IMR-90 (cell line): ENCODE results near the gene SPECC1L.

ENCODE experiments used
- BHLHE40 ChIP-seq: fragments of 150-350 bp; IDR thresholded peaks from 2 replicates; pipeline ENCODE4 v1.6.1; 2016; ENCODE audit warnings: mild to moderate bottlenecking, low read depth, low read length
- CEBPB ChIP-seq: IDR thresholded peaks from 2 replicates; pipeline ENCODE4 v1.6.1; 2012; ENCODE audit warnings: low read depth, low read length, improper control_type of control experiment
- CHD1 ChIP-seq: IDR thresholded peaks from 2 replicates; pipeline ENCODE4 v1.6.1; 2012; ENCODE audit warnings: low read depth, low read length, improper control_type of control experiment
- FOS ChIP-seq: fragments of 150-350 bp; IDR thresholded peaks from 2 replicates; pipeline ENCODE4 v1.6.1; 2016; ENCODE audit warnings: low read depth, low read length
- MAFK ChIP-seq: IDR thresholded peaks from 2 replicates; pipeline ENCODE4 v1.6.1; 2012; ENCODE audit warnings: low read depth, low read length, improper control_type of control experiment
- MAZ ChIP-seq: IDR thresholded peaks from 2 replicates; pipeline ENCODE4 v1.6.1; 2012; ENCODE audit warnings: low read depth, mild to moderate bottlenecking, low read length, improper control_type of control experiment, moderate library complexity, borderline replicate concordance
- POLR2A ChIP-seq: IDR thresholded peaks from 2 replicates; pipeline ENCODE4 v1.6.1; 2012; ENCODE audit warnings: mild to moderate bottlenecking, low read depth, low read length
- RAD21 ChIP-seq: IDR thresholded peaks from 2 replicates; pipeline ENCODE4 v1.6.1; 2012; ENCODE audit warnings: low read length, improper control_type of control experiment
- RFX5 ChIP-seq: IDR thresholded peaks from 2 replicates; pipeline ENCODE4 v1.8.0; 2012; ENCODE audit warnings: low read depth, mild to moderate bottlenecking, low read length, moderate library complexity
- SMC3 ChIP-seq: fragments of 150-350 bp; IDR thresholded peaks from 2 replicates; pipeline ENCODE4 v1.6.1; 2016; ENCODE audit warnings: low read depth, mild to moderate bottlenecking, antibody characterized with exemption, low read length, moderate library complexity
- TF ChIP-seq, protein P1 (sequence below): conservative IDR thresholded peaks from 2 replicates; pipeline ENCODE4 v1.5.1; 2012; ENCODE audit warnings: mild to moderate bottlenecking, low read depth, low read length, improper control_type of control experiment
- TF ChIP-seq, protein P2 (sequence below): fragments of 150-350 bp; IDR thresholded peaks from 2 replicates; pipeline ENCODE4 v1.6.1; 2017; ENCODE audit warnings: mild to moderate bottlenecking, antibody characterized with exemption, low read length, low read depth
- TF ChIP-seq, protein P3 (sequence below): fragments of 150-350 bp; IDR thresholded peaks from 2 replicates; pipeline ENCODE4 v1.6.1; 2016; ENCODE audit warnings: low read depth, mild to moderate bottlenecking, low read length, moderate library complexity, borderline replicate concordance

DNA sequence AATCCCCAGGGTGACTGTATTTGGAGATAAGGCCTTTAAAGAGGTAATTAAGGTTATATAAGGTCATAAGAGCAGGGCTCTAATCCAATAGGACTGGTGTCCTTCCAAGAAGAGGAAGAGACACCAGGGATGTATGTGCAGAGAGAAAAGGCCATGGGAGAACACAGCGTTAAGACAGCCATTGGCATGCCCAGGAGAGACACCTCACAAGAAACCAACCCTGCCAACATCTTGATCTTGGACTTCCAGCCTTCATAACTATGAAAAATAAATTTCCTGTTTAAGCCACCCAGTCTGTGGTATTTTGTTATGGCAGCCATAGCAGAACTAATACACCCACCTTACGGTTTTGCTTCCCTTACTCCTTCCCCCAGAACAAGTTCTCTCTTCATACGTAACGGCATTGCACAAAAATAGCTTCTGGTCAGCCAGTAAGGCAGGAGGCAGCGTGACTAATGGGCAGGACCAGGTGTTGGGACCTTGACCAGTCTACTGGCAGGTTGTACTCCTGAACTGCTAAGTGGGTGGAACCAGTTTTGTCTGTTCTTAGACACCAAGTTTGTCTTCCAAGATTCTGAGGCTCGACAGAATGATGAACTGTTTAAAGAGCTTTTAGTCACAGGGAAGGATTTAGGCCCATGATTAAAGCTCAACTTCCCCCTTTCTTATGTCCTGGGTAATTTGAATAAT is 192.6 kb downstream of the SPECC1L start:
- no peak for TF ChIP-seq POLR2A
- TF ChIP-seq, protein P1, sequence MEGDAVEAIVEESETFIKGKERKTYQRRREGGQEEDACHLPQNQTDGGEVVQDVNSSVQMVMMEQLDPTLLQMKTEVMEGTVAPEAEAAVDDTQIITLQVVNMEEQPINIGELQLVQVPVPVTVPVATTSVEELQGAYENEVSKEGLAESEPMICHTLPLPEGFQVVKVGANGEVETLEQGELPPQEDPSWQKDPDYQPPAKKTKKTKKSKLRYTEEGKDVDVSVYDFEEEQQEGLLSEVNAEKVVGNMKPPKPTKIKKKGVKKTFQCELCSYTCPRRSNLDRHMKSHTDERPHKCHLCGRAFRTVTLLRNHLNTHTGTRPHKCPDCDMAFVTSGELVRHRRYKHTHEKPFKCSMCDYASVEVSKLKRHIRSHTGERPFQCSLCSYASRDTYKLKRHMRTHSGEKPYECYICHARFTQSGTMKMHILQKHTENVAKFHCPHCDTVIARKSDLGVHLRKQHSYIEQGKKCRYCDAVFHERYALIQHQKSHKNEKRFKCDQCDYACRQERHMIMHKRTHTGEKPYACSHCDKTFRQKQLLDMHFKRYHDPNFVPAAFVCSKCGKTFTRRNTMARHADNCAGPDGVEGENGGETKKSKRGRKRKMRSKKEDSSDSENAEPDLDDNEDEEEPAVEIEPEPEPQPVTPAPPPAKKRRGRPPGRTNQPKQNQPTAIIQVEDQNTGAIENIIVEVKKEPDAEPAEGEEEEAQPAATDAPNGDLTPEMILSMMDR, result no peak
- TF ChIP-seq RFX5, result no peak
- TF ChIP-seq FOS, result no peak
- TF ChIP-seq, protein P2, sequence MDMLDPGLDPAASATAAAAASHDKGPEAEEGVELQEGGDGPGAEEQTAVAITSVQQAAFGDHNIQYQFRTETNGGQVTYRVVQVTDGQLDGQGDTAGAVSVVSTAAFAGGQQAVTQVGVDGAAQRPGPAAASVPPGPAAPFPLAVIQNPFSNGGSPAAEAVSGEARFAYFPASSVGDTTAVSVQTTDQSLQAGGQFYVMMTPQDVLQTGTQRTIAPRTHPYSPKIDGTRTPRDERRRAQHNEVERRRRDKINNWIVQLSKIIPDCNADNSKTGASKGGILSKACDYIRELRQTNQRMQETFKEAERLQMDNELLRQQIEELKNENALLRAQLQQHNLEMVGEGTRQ, result no peak
- TF ChIP-seq CEBPB, result no peak
- TF ChIP-seq RAD21, result no peak
- no peak for TF ChIP-seq MAFK
- TF ChIP-seq MAZ, result no peak
- TF ChIP-seq SMC3, result no peak
- TF ChIP-seq, protein P3, sequence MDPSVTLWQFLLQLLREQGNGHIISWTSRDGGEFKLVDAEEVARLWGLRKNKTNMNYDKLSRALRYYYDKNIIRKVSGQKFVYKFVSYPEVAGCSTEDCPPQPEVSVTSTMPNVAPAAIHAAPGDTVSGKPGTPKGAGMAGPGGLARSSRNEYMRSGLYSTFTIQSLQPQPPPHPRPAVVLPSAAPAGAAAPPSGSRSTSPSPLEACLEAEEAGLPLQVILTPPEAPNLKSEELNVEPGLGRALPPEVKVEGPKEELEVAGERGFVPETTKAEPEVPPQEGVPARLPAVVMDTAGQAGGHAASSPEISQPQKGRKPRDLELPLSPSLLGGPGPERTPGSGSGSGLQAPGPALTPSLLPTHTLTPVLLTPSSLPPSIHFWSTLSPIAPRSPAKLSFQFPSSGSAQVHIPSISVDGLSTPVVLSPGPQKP, result no peak
- TF ChIP-seq BHLHE40, result no peak
- no peak for TF ChIP-seq CHD1
